ENCODE results near the gene NKD1. TPM values are rescaled to one million over a fixed set of nuclear protein-coding genes. Genes with fewer than 3 reads are reported as not detected.

NKD1 gene
- total RNA-seq, 1 donor, result under 0.01 TPM

DNA sequence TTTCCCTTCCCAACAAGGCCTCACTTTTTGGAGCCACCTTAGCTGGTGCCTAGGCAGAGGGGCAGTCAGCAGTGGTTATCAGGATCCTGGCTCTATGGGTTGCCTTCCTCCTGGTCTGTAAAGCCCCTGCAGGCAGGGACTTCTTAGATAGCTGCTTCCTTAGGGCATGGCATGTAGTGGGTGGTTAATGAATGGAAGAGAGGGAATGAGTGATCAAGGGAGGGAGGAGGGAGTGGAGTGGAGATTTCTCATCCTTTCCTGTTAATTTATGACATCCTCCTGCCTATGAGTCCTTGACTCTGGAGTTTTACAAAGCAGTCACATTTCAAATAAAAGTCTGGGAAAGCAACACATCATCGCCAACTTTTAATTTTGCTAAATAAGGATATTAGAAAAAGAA lies 92.2 kb downstream of the NKD1 start:
- Histone ChIP-seq H3K79me2 (ENCODE audit: insufficient read depth, low read length) (no peaks in the 10 kb centered on the region), H3K4me1 (ENCODE audit: insufficient read depth, low read length) (no peaks in the 10 kb centered on the region), H3K36me3 (ENCODE audit: insufficient read depth, low read length) (no peaks in the 10 kb centered on the region), H3K27me3 (ENCODE audit: insufficient read depth, low read length) (peaks cover 3% of the 10 kb centered on the region), H2AFZ (ENCODE audit: low read length) (no peak overlapping the region), H3K4me2 (ENCODE audit: insufficient read depth, low read length) (no peak overlapping the region), H3K9me3 (ENCODE audit: low read depth, low read length) (no peaks in the 10 kb centered on the region), H4K20me1 (ENCODE audit: insufficient read depth, low read length) (no peaks in the 10 kb centered on the region), H3K4me3 (ENCODE audit: insufficient read depth, low read length) (no peak overlapping the region), H3K27ac (ENCODE audit: low read depth, low read length) (no peak overlapping the region)
- no peak for DNase-seq (ENCODE audit: insufficient read length, low spot score, missing footprints)
- TF ChIP-seq, protein P1, sequence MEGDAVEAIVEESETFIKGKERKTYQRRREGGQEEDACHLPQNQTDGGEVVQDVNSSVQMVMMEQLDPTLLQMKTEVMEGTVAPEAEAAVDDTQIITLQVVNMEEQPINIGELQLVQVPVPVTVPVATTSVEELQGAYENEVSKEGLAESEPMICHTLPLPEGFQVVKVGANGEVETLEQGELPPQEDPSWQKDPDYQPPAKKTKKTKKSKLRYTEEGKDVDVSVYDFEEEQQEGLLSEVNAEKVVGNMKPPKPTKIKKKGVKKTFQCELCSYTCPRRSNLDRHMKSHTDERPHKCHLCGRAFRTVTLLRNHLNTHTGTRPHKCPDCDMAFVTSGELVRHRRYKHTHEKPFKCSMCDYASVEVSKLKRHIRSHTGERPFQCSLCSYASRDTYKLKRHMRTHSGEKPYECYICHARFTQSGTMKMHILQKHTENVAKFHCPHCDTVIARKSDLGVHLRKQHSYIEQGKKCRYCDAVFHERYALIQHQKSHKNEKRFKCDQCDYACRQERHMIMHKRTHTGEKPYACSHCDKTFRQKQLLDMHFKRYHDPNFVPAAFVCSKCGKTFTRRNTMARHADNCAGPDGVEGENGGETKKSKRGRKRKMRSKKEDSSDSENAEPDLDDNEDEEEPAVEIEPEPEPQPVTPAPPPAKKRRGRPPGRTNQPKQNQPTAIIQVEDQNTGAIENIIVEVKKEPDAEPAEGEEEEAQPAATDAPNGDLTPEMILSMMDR (IDR thresholded peaks at IDR 0.05; ENCODE audit: extremely low read depth, low read depth, low read length), result no peak

DNA sequence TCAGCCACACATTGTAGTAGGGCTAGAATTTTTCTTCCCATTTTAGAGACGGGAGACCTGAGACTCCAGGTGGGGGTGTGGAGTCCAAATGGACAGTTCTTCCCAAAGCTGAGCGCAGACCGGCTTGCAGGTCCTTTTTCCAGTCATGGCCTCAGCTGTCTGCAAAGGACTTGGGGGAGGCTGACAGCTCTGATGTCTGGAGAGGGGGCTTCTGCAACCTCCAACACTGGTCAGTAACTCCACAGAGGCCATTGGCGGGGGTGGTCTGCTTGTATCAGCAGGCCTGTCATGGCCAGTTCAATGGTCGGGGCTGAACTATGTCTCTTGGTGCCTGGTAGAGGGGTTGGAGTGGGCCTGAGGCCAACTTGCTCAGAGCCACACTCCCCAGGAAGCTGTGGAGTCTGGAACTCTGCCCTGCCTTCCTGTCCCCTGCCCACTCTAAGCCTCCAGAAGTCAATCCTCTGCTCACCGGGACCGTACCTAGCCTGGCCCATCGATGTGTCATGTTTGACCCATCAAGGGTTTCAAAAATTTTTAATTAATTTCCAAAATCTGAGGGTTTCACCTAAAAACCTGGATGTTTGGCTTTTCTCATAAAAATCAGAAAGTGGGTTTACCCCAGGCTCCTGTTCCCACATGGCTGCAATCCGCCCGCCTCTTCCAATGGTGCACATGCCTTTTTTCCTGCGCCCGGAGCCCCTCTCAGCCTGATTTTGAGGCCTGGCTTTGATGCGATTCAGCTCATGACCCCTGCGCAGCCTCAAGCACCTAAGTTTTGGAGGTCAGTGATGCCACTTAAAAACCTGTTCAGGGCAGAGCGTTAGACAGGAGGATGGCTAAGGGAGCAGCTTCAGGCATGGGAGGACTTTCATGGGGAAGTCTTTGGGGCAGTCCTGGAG lies 93.0 kb downstream of the NKD1 start:
- no peak overlapping the region for H3K4me3 ChIP-seq (ENCODE audit: insufficient read depth, low read length)
- no peaks in the 10 kb centered on the region for H3K9me3 ChIP-seq (ENCODE audit: low read depth, low read length)
- no peaks in the 10 kb centered on the region for H3K4me1 ChIP-seq (ENCODE audit: insufficient read depth, low read length)
- H2AFZ ChIP-seq (ENCODE audit: low read length), result no peak overlapping the region
- H3K27ac ChIP-seq (ENCODE audit: low read depth, low read length), result no peak overlapping the region
- TF ChIP-seq, protein P1 (IDR thresholded peaks at IDR 0.05; ENCODE audit: extremely low read depth, low read depth, low read length), result no peak
- DNase-seq (ENCODE audit: insufficient read length, low spot score, missing footprints), result no peak
- no peaks in the 10 kb centered on the region for H3K36me3 ChIP-seq (ENCODE audit: insufficient read depth, low read length)
- H3K27me3 ChIP-seq (ENCODE audit: insufficient read depth, low read length), result peaks cover 3% of the 10 kb centered on the region
- no peak overlapping the region for H3K4me2 ChIP-seq (ENCODE audit: insufficient read depth, low read length)
- no peaks in the 10 kb centered on the region for H3K79me2 ChIP-seq (ENCODE audit: insufficient read depth, low read length)
- H4K20me1 ChIP-seq (ENCODE audit: insufficient read depth, low read length), result no peaks in the 10 kb centered on the region

DNA sequence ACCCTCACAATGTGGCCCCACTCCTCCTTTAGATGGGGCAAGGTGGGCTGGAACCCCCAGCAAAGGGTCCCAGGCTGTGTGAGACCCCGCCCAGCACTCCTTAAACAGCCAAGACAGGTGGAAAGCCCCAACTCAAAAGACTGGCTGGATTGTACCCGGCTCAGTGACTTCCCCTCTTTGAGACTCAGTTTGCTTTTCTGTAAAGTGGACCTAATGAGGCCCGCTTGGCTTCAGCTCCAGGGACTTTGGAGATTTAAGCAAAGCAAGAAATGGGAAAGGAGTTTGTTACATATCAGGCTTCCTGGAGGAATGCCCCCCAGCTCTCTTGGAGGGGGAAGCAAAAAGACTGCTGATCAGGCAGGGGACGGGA lies 93.6 kb downstream of the NKD1 start:
- Histone ChIP-seq H4K20me1 (ENCODE audit: insufficient read depth, low read length) (no peaks in the 10 kb centered on the region), H3K79me2 (ENCODE audit: insufficient read depth, low read length) (no peaks in the 10 kb centered on the region), H3K9me3 (ENCODE audit: low read depth, low read length) (no peaks in the 10 kb centered on the region), H3K4me3 (ENCODE audit: insufficient read depth, low read length) (no peak overlapping the region), H3K27ac (ENCODE audit: low read depth, low read length) (no peak overlapping the region), H3K36me3 (ENCODE audit: insufficient read depth, low read length) (no peaks in the 10 kb centered on the region), H3K27me3 (ENCODE audit: insufficient read depth, low read length) (peaks cover 3% of the 10 kb centered on the region), H3K4me2 (ENCODE audit: insufficient read depth, low read length) (no peak overlapping the region), H3K4me1 (ENCODE audit: insufficient read depth, low read length) (no peaks in the 10 kb centered on the region), H2AFZ (ENCODE audit: low read length) (no peak overlapping the region)
- TF ChIP-seq, protein P1 (IDR thresholded peaks at IDR 0.05; ENCODE audit: extremely low read depth, low read depth, low read length), result no peak
- DNase-seq (ENCODE audit: insufficient read length, low spot score, missing footprints), result no peak

DNA sequence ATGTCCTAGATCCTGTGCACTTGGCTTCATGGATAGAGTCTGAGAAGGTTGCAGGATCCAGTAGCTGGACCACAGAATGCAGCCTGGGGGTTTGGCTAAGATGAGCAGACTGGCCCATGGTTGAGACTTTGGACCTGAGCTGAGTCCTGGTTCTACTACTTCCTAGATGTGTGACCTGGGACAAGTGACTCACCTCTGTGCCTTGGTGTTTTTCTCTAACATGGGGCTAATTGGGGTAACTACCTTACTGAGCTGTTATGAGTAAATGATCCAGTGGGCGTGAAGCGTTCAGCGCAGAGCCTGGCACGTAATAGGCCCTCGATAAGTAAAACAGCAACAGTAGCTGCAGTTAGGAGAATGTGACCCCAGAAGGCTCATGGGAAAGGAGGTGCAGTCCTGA lies 94.2 kb downstream of the NKD1 start:
- Histone ChIP-seq H3K4me1 (ENCODE audit: insufficient read depth, low read length) (no peaks in the 10 kb centered on the region), H3K9me3 (ENCODE audit: low read depth, low read length) (no peaks in the 10 kb centered on the region), H3K4me3 (ENCODE audit: insufficient read depth, low read length) (no peak overlapping the region), H3K27me3 (ENCODE audit: insufficient read depth, low read length) (peaks cover 3% of the 10 kb centered on the region), H3K36me3 (ENCODE audit: insufficient read depth, low read length) (no peaks in the 10 kb centered on the region), H3K4me2 (ENCODE audit: insufficient read depth, low read length) (no peak overlapping the region), H2AFZ (ENCODE audit: low read length) (no peak overlapping the region), H3K27ac (ENCODE audit: low read depth, low read length) (no peak overlapping the region), H3K79me2 (ENCODE audit: insufficient read depth, low read length) (no peaks in the 10 kb centered on the region), H4K20me1 (ENCODE audit: insufficient read depth, low read length) (no peaks in the 10 kb centered on the region)
- TF ChIP-seq, protein P1 (IDR thresholded peaks at IDR 0.05; ENCODE audit: extremely low read depth, low read depth, low read length), result no peak
- DNase-seq (ENCODE audit: insufficient read length, low spot score, missing footprints), result no peak
